ENCODE results near the gene IMPDH2. TPM values are rescaled to one million over a fixed set of nuclear protein-coding genes. Genes with fewer than 3 reads are reported as not detected.

The IMPDH2 gene
- total RNA-seq, 4 donors from 2014 or later, result 178 to 229 (median 205) TPM

GRCh38 chr3:49057268-49057667, 28.1 kb upstream of the IMPDH2 start:
- intact Hi-C loops (cut with DNase I; ENCODE audit: low total_unique reads) (no loop called here), in situ Hi-C loops (cut with MboI; ENCODE audit: low sequenced_read_pairs in 4 of 4) (no loop called here)
- ATAC-seq, result no peak
- Histone ChIP-seq H3K36me3 (peaks cover 5 to 48% of the 10 kb centered on the region in 2 donors), H3K9me3 (no peaks in the 10 kb centered on the region), H3K4me3 (no peak overlapping the region), H3K4me1 (peaks cover 0 to 9% of the 10 kb centered on the region in 2 donors), H3K27ac (no peak overlapping the region), H3K27me3 (no peaks in the 10 kb centered on the region)
- no peak for DNase-seq
- TF ChIP-seq CTCF (IDR thresholded peaks at IDR 0.05 in 4 of 5, conservative IDR thresholded peaks at IDR 0.05 in 1 of 5), result no peak
- no peak for TF ChIP-seq POLR2A (IDR thresholded peaks at IDR 0.05)

GRCh38 chr3:49054344-49054862, 25.2 kb upstream of the IMPDH2 start:
- intact Hi-C loops (cut with DNase I; ENCODE audit: low total_unique reads) (no loop called here), in situ Hi-C loops (cut with MboI; ENCODE audit: low sequenced_read_pairs in 4 of 4) (no loop called here)
- Histone ChIP-seq H3K27me3 (no peaks in the 10 kb centered on the region), H3K27ac (peak overlapping the region in 2 of 4 donors; percentile 48 to 62), H3K36me3 (peaks cover 5 to 50% of the 10 kb centered on the region in 2 donors), H3K9me3 (no peaks in the 10 kb centered on the region), H3K4me1 (peaks cover 0 to 9% of the 10 kb centered on the region in 2 donors), H3K4me3 (no peak overlapping the region)
- DNase-seq, result no peak
- peak in 1 of 2 donors; percentile 52 for ATAC-seq
- no peak for TF ChIP-seq CTCF (IDR thresholded peaks at IDR 0.05 in 4 of 5, conservative IDR thresholded peaks at IDR 0.05 in 1 of 5)
- no peak for TF ChIP-seq POLR2A (IDR thresholded peaks at IDR 0.05)

GRCh38 chr3:49053543-49053942, 24.3 kb upstream of the IMPDH2 start:
- Histone ChIP-seq H3K4me1 (peaks cover 0 to 9% of the 10 kb centered on the region in 2 donors), H3K27me3 (no peaks in the 10 kb centered on the region), H3K27ac (peak overlapping the region in 1 of 4 donors; percentile 48), H3K36me3 (peaks cover 5 to 50% of the 10 kb centered on the region in 2 donors), H3K9me3 (no peaks in the 10 kb centered on the region), H3K4me3 (no peak overlapping the region)
- DNase-seq (no peak), ATAC-seq (no peak)
- intact Hi-C loops (cut with DNase I; ENCODE audit: low total_unique reads) (no loop called here), in situ Hi-C loops (cut with MboI; ENCODE audit: low sequenced_read_pairs in 4 of 4) (no loop called here)
- TF ChIP-seq POLR2A (IDR thresholded peaks at IDR 0.05) (no peak), CTCF (IDR thresholded peaks at IDR 0.05 in 4 of 5, conservative IDR thresholded peaks at IDR 0.05 in 1 of 5) (no peak)

GRCh38 chr3:49035281-49035680, 6.1 kb upstream of the IMPDH2 start:
- Histone ChIP-seq H3K4me1 (no peaks in the 10 kb centered on the region), H3K27me3 (no peaks in the 10 kb centered on the region), H3K4me3 (no peak overlapping the region), H3K9me3 (no peaks in the 10 kb centered on the region), H3K36me3 (peaks cover 0 to 67% of the 10 kb centered on the region in 2 donors), H3K27ac (no peak overlapping the region)
- no peak for TF ChIP-seq CTCF (IDR thresholded peaks at IDR 0.05 in 4 of 5, conservative IDR thresholded peaks at IDR 0.05 in 1 of 5)
- no peak for TF ChIP-seq POLR2A (IDR thresholded peaks at IDR 0.05)
- DNase-seq (no peak), ATAC-seq (no peak)
- in situ Hi-C loops (cut with MboI; ENCODE audit: low sequenced_read_pairs in 4 of 4) (no loop called here), intact Hi-C loops (cut with DNase I; ENCODE audit: low total_unique reads) (no loop called here)

- Histone ChIP-seq H3K9me3 (no peaks in the 10 kb centered on the region), H3K27ac (no peak overlapping the region), H3K36me3 (peaks cover 0 to 71% of the 10 kb centered on the region in 2 donors), H3K27me3 (no peaks in the 10 kb centered on the region), H3K4me1 (peaks cover 1 to 3% of the 10 kb centered on the region in 2 donors), H3K4me3 (no peak overlapping the region)
- in situ Hi-C loops (cut with MboI; ENCODE audit: low sequenced_read_pairs in 4 of 4), result no loop called here
- DNase-seq (no peak), ATAC-seq (no peak)
- intact Hi-C loops (cut with DNase I; ENCODE audit: low total_unique reads), result no loop called here
- no peak for TF ChIP-seq POLR2A (IDR thresholded peaks at IDR 0.05)
- no peak for TF ChIP-seq CTCF (IDR thresholded peaks at IDR 0.05 in 4 of 5, conservative IDR thresholded peaks at IDR 0.05 in 1 of 5)
Measured at GRCh38 chr3:49034650-49035049, 5.5 kb upstream of the IMPDH2 start.

Data from gastrocnemius medialis (tissue), 4 donors.